ENCODE measurements around the gene WWOX. TPM values are rescaled to one million over a fixed set of nuclear protein-coding genes. Genes with fewer than 3 reads are reported as not detected.

WWOX gene
- total RNA-seq, 1 donor from 2014 or later = 43.2 TPM

DNA sequence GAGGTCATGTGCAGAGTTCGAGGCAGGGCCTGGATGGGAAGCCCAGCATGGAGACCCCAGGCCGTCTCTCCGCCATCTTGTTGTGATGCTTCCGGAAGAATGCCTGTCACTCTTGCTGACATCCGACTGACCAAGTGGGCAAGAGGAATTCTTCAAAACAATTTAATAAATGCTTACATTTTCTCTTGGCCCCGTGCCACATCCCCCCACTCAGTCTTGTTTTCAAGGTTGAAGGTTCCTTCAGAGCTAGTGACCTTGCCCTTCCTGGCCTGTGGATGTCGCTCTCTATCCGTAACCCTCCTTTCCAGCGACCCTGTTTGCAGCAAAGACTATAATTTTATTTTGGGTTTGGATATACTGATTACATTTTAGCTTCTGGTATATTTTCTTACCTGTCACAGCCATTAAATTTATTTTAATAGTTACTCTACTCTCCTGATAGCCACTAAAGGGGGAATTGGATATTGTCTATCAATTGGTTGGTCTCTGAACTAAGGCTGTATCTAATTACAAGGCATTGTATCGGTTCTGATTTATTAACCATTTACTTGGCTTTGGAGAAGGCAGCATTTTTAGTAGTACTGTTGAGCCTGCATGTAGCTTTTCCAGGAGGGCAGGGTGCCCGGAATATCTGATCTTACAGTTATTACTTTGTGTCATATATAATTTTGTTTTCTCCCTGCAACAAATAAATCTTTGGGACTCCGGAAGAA lies 264.5 kb downstream of the WWOX start:
- no peak for DNase-seq (ENCODE audit: low spot score, unreplicated experiment)
- no peak for TF ChIP-seq CTCF (IDR thresholded peaks at IDR 0.05; ENCODE audit: unreplicated experiment)
- no peak overlapping the region for H3K27ac Mint-ChIP-seq
- H3K36me3 Mint-ChIP-seq (ENCODE audit: insufficient read depth) = no peaks in the 10 kb centered on the region
- peaks cover 8% of the 10 kb centered on the region for H3K4me1 Mint-ChIP-seq (ENCODE audit: low read depth)
- H3K9me3 Mint-ChIP-seq (ENCODE audit: low read depth) = no peaks in the 10 kb centered on the region
- no peaks in the 10 kb centered on the region for H3K27me3 Mint-ChIP-seq
- no peak overlapping the region for H3K4me3 Mint-ChIP-seq (ENCODE audit: low read depth)

GRCh38 chr16:78364556-78364880 lies 265.1 kb downstream of the WWOX start:
- H3K36me3 Mint-ChIP-seq (ENCODE audit: insufficient read depth) = no peaks in the 10 kb centered on the region
- no peak overlapping the region for H3K27ac Mint-ChIP-seq
- TF ChIP-seq CTCF (IDR thresholded peaks at IDR 0.05; ENCODE audit: unreplicated experiment) = no peak
- H3K4me3 Mint-ChIP-seq (ENCODE audit: low read depth) = no peak overlapping the region
- no peaks in the 10 kb centered on the region for H3K9me3 Mint-ChIP-seq (ENCODE audit: low read depth)
- DNase-seq (ENCODE audit: low spot score, unreplicated experiment) = no peak
- H3K4me1 Mint-ChIP-seq (ENCODE audit: low read depth) = peaks cover 8% of the 10 kb centered on the region
- H3K27me3 Mint-ChIP-seq = no peaks in the 10 kb centered on the region

- H3K36me3 Mint-ChIP-seq (ENCODE audit: insufficient read depth) = no peaks in the 10 kb centered on the region
- no peak for DNase-seq (ENCODE audit: low spot score, unreplicated experiment)
- no peaks in the 10 kb centered on the region for H3K9me3 Mint-ChIP-seq (ENCODE audit: low read depth)
- H3K4me3 Mint-ChIP-seq (ENCODE audit: low read depth) = no peak overlapping the region
- no peak overlapping the region for H3K27ac Mint-ChIP-seq
- peaks cover 8% of the 10 kb centered on the region for H3K4me1 Mint-ChIP-seq (ENCODE audit: low read depth)
- no peaks in the 10 kb centered on the region for H3K27me3 Mint-ChIP-seq
- TF ChIP-seq CTCF (IDR thresholded peaks at IDR 0.05; ENCODE audit: unreplicated experiment) = no peak
These were observed 265.9 kb downstream of the WWOX start for GRCh38 chr16:78365366-78365765.

GRCh38 chr16:78368121-78369102 lies 269.0 kb downstream of the WWOX start:
- Mint-ChIP-seq H3K27me3 (no peaks in the 10 kb centered on the region), H3K36me3 (ENCODE audit: insufficient read depth) (peaks cover 1% of the 10 kb centered on the region), H3K27ac (no peak overlapping the region), H3K9me3 (ENCODE audit: low read depth) (peaks cover 4% of the 10 kb centered on the region), H3K4me3 (ENCODE audit: low read depth) (no peak overlapping the region), H3K4me1 (ENCODE audit: low read depth) (peaks cover 8% of the 10 kb centered on the region)
- DNase-seq (ENCODE audit: low spot score, unreplicated experiment) = no peak
- no peak for TF ChIP-seq CTCF (IDR thresholded peaks at IDR 0.05; ENCODE audit: unreplicated experiment)

GRCh38 chr16:78372277-78372676 lies 272.8 kb downstream of the WWOX start:
- no peak for DNase-seq (ENCODE audit: low spot score, unreplicated experiment)

More at GRCh38 chr16:78372277-78372676, 272.8 kb downstream of the WWOX start:
- Mint-ChIP-seq H3K4me3 (ENCODE audit: low read depth) (no peak overlapping the region), H3K9me3 (ENCODE audit: low read depth) (peaks cover 8% of the 10 kb centered on the region), H3K27ac (no peak overlapping the region), H3K36me3 (ENCODE audit: insufficient read depth) (peaks cover 1% of the 10 kb centered on the region), H3K27me3 (no peaks in the 10 kb centered on the region), H3K4me1 (ENCODE audit: low read depth) (no peaks in the 10 kb centered on the region)
- no peak for TF ChIP-seq CTCF (IDR thresholded peaks at IDR 0.05; ENCODE audit: unreplicated experiment)
